Measurements from ENCODE around the gene ST6GALNAC2.

ST6GALNAC2 gene

GRCh38 chr17:76547183-76547641 is 38.4 kb downstream of the ST6GALNAC2 start:
- Histone ChIP-seq H3K27ac (peak overlapping the region; percentile 8), H3K9me3 (ENCODE audit: severe bottlenecking) (no peaks in the 10 kb centered on the region), H3K4me3 (ENCODE audit: low read depth, low read length) (no peak overlapping the region), H3K36me3 (no peaks in the 10 kb centered on the region; the same call in 1 of the 2 replicates), H3K27me3 (ENCODE audit: insufficient read depth, low read depth, severe bottlenecking) (no peaks in the 10 kb centered on the region)
- DNase-seq, result peak; percentile 91
- TF ChIP-seq CTCF (IDR thresholded peaks at IDR 0.05; ENCODE audit: low read depth, low read length), result peak; percentile 90

- Histone ChIP-seq H3K27me3 (ENCODE audit: insufficient read depth, low read depth, severe bottlenecking) (no peaks in the 10 kb centered on the region), H3K36me3 (no peaks in the 10 kb centered on the region; the same call in 1 of the 2 replicates), H3K9me3 (ENCODE audit: severe bottlenecking) (no peaks in the 10 kb centered on the region), H3K27ac (peak overlapping the region; percentile 8), H3K4me3 (ENCODE audit: low read depth, low read length) (no peak overlapping the region)
- no peak for TF ChIP-seq CTCF (IDR thresholded peaks at IDR 0.05; ENCODE audit: low read depth, low read length)
- no peak for DNase-seq
These were observed 39.0 kb downstream of the ST6GALNAC2 start for GRCh38 chr17:76546556-76547182.

- H3K4me3 ChIP-seq (ENCODE audit: low read depth, low read length), result no peak overlapping the region
- no peaks in the 10 kb centered on the region for H3K9me3 ChIP-seq (ENCODE audit: severe bottlenecking)
- peak overlapping the region; percentile 6; the same call in 1 of the 2 replicates for H3K27ac ChIP-seq
- H3K27me3 ChIP-seq (ENCODE audit: insufficient read depth, low read depth, severe bottlenecking), result no peaks in the 10 kb centered on the region
- peak; percentile 81 for DNase-seq
- TF ChIP-seq CTCF (IDR thresholded peaks at IDR 0.05; ENCODE audit: low read depth, low read length), result peak; percentile 22; the same call in 1 of the 2 replicates
- peaks cover 2% of the 10 kb centered on the region for H3K36me3 ChIP-seq
These were observed 39.6 kb downstream of the ST6GALNAC2 start for GRCh38 chr17:76545918-76546555.

- Histone ChIP-seq H3K27ac (peak overlapping the region; percentile 96), H3K36me3 (peaks cover 2% of the 10 kb centered on the region), H3K9me3 (ENCODE audit: severe bottlenecking) (no peaks in the 10 kb centered on the region), H3K27me3 (ENCODE audit: insufficient read depth, low read depth, severe bottlenecking) (no peaks in the 10 kb centered on the region), H3K4me3 (ENCODE audit: low read depth, low read length) (peak overlapping the region; percentile 7; the same call in 1 of the 2 replicates)
- no peak for DNase-seq
- TF ChIP-seq CTCF (IDR thresholded peaks at IDR 0.05; ENCODE audit: low read depth, low read length), result no peak
These were observed 40.9 kb downstream of the ST6GALNAC2 start for GRCh38 chr17:76544546-76545365.

- peak overlapping the region; percentile 7 for H3K4me3 ChIP-seq (ENCODE audit: low read depth, low read length)
- TF ChIP-seq CTCF (IDR thresholded peaks at IDR 0.05; ENCODE audit: low read depth, low read length), result no peak
- no peaks in the 10 kb centered on the region for H3K27me3 ChIP-seq (ENCODE audit: insufficient read depth, low read depth, severe bottlenecking)
- H3K36me3 ChIP-seq, result peaks cover 2% of the 10 kb centered on the region; the same call in 1 of the 2 replicates
- DNase-seq, result peak; percentile 63
- peak overlapping the region; percentile 96 for H3K27ac ChIP-seq
- H3K9me3 ChIP-seq (ENCODE audit: severe bottlenecking), result no peaks in the 10 kb centered on the region
These were observed 41.7 kb downstream of the ST6GALNAC2 start for GRCh38 chr17:76543826-76544545.
